NCI-H1417 treated with DMSO at 0.1 percent for 48 hours (cell line): Measurements from ENCODE around the gene ZNF490.
"Not testable (repeated sequence)": the region's sequence is repeated elsewhere in the genome, so short reads cannot be mapped to it uniquely, and the experiment has no call there.

Experiments used
- DNase-seq: peaks from one replicate; lab custom pipeline; 2025; lab: John Stamatoyannopoulos, UW

The ZNF490 gene

GRCh38 chr19:12610540-12611360, at the start of gene ZNF490, which contains the start of gene ZNF791:
Gene ZNF490, minus strand, starts transcription at chr19:12610813. Its CDS starts 133 bp downstream, at chr19:12610680.
Gene ZNF791, plus strand, starts transcription at chr19:12610920. Its CDS starts 160 bp downstream, at chr19:12611080.
- peak; percentile 82 for DNase-seq

DNA sequence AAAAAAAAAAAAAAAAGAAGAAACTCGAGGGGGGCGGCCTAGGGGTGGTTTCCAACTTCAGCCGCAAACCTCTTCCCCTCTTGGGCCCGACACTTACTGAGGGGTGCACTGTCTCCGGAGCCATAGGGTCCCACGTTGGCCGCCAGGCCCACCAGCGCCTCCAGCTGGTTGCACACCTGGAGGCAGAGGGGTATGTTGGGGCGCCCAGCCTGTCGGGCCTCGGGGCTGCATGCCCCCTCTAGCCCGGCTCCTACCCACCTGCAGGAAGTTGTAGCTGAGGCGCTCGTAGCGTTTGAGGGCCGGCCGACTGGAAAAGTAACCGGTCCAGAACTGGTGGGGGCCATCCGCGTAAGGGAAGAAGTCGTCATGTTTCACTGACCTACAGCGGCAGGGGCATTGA, 47.4 kb upstream of the ZNF490 start:
- DNase-seq: no peak

GRCh38 chr19:12656899-12657571, 46.4 kb upstream of the ZNF490 start:
- DNase-seq: no peak

- DNase-seq: no peak
Measured at GRCh38 chr19:12655546-12655945, 44.9 kb upstream of the ZNF490 start.

DNA sequence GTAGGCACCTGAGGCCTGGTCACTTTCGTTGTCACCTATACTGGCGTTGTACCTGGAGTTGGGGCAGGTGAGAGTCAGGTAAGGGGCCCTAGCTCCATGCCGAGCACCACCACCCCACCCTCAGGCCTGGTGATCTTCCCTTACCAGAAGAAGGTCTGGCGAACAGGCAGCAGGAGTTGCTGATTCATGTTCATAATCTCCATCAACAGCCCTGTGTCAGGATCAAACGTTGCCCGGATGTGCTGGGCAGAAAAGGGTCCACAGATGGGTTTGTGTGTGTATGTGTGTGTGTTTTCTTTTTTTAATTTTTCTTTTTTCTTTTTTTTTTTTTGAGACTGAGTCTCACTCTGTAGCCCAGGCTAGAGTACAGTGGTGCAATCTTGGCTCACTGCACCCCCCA, 41.6 kb upstream of the ZNF490 start:
- DNase-seq: no peak

- no peak for DNase-seq
Measured at GRCh38 chr19:12649941-12650340, 39.3 kb upstream of the ZNF490 start.

GRCh38 chr19:12648088-12648487, 37.5 kb upstream of the ZNF490 start:
- DNase-seq: no peak

DNA sequence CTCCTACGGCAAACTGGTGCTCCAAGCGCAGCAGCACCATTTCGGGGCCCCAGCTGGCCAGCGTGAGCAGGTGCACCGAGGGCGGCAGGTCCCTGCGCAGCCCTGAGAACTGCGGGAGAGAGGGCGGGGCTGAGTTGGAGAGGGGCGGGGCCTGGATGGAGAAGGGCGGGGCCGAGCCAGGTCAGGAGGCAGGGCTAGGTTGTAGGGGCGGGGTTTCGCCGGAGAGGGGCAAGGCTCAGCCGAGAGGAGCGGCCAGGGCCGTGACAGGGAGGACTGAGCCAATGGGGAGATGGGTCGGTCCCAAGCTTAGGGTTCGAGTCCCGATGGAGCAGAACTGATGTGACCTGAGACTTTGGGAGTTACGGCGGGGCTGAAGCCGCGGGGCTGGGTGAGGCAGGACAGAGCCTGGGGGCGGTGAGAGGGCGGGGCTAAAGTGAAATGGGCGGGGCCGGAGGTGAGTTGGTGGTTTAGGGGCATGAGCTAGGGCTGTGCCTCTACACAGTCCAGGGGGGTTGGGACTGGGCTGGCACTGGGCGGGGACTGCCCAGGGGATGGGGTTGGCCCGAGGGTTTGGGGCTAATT, 37.0 kb upstream of the ZNF490 start:
- no peak for DNase-seq

- DNase-seq: no peak
Measured at GRCh38 chr19:12647047-12647446, 36.4 kb upstream of the ZNF490 start.

DNA sequence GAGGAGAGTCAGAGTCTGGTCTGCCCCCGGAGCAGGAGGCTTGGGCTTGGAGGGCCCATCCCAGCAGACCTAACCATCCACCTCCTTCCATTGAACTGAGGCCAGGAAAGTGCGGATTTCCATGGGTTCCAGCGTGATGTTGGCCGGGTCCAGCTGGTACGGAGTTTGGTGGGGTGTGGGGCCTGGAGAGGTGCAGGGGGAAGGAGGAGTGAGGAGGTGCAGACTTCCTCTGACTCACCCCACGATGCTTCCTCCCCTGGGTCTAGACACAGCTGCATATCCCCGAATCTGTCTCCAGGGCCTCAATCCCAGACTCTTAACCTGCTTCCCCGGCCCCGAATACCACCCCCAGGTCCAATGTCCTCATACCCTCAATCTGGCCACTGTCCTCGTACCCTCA, 35.9 kb upstream of the ZNF490 start:
- no peak for DNase-seq

- not testable (repeated sequence) for DNase-seq
Measured at GRCh38 chr19:12643716-12644115, 33.1 kb upstream of the ZNF490 start.

GRCh38 chr19:12642506-12642905, 31.9 kb upstream of the ZNF490 start:
- no peak for DNase-seq

DNA sequence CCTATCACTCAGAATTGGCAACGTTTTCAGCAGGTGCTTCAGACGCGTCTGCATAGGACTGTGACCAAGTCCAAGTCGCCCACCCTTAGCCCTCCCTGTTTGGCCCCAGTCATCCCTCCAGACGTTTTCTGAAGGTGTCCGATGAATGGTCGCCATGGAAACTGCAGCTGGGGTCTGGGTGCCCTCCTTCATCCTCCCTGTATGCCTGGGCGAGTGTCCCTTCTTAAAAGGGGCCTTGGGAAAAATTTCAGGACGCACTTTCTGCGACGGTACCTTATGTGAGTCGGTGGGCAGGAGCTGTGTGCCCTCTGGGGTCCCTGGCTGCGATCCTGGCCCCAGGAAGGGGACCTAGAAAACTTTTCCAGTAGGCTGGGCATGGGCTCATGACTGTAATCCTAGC, 30.8 kb upstream of the ZNF490 start:
- DNase-seq: no peak

DNA sequence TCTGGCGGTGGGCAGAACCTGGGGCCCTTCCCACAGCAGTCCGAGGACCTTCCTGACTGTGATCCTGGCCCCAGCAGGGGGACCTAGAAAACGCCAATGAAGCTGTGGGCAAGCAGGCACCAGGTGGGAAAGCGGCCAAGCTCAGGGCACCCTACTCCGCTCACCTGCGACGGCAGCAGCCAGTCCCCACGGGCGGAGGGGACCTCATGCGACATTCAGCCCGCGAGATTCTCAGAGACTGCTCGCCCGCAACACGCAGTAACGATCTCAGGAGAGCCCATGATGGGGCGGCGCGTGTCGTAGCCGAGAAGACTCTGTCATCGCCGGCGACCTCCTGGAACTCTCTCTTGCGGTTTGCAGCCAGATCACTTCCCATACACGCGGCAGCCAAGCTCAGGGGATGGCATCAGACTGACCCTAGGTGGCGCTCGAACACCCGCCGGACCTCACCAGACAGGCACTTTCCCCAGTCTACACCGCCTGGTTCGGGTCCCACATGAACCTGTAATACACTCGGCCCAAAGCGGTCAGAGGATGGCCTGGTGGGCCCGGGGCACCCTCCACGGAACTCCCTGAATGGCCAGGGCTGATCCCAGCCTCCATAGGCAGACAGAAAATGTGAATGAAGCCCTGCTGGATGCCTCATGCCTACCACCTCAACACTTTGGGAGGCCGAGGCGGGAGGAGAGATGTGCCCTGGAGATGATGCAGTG, 29.4 kb upstream of the ZNF490 start:
- DNase-seq: no peak

DNA sequence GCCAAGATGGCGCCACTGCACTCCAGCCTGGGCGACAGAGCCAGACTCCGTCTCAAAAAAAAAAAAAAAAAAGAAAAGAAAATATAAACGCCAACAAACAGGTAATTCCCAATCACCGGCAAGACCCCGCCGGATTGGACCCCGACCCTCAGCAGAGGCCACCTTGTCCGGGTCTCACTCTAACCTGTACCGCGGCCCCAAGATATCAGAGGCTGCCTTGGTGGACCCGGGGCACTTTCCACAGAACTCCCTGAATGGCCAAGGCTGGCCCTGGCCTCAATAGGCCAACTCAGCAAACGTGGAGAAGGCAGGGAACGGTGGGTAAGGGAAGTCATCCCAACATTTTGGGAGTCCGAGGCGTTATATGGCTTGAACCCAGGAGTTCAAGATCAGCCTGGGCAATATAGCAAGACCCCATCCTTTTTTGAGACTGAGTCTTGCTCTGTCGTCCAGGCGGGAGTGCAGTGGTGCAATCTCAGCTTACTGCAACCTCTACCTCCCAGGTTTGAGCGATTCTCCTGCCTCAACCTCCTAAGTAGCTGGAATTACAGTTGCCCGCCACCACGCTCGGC, 28.1 kb upstream of the ZNF490 start:
- DNase-seq: no peak

- no peak for DNase-seq
Measured at GRCh38 chr19:12636631-12637030, 26.0 kb upstream of the ZNF490 start.

GRCh38 chr19:12629215-12629614, 18.6 kb upstream of the ZNF490 start:
- DNase-seq: no peak

DNA sequence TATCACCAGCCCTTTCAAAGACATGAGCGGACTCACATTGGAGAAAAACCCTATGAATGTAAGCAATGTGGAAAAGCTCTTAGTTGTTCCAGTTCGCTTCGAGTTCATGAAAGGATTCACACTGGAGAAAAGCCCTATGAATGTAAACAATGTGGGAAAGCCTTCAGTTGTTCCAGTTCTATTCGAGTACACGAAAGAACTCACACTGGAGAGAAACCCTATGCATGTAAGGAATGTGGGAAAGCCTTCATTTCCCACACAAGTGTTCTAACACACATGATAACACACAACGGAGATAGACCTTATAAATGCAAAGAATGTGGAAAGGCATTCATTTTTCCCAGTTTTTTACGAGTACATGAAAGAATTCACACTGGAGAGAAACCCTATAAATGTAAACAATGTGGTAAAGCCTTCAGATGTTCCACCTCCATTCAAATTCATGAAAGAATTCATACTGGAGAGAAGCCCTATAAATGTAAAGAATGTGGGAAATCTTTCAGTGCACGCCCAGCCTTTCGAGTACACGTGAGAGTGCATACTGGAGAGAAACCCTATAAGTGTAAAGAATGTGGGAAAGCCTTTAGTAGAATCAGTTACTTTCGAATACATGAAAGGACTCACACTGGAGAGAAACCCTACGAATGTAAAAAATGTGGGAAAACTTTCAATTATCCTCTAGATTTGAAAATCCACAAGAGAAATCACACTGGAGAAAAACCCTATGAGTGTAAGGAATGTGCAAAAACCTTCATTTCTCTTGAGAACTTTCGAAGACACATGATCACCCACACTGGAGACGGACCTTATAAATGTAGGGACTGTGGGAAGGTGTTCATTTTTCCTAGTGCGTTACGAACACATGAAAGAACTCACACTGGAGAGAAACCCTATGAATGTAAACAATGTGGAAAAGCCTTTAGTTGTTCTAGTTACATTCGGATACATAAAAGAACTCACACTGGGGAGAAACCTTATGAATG, 17.7 kb upstream of the ZNF490 start:
- DNase-seq: no peak

- DNase-seq: no peak
Measured at GRCh38 chr19:12626958-12627357, 16.3 kb upstream of the ZNF490 start.

GRCh38 chr19:12623361-12624031, 12.9 kb upstream of the ZNF490 start:
- no peak for DNase-seq
